Natural killer cell (primary cell): ENCODE measurements around the gene MRPS34. TPM values are rescaled to one million over a fixed set of nuclear protein-coding genes. Genes with fewer than 3 reads are reported as not detected.

Experiments
- ATAC-seq, 3 donors: fragments of 150-1000 bp in 2 of 3; fragments of 200-7000 bp in 1 of 3; cut with Tn5 transposase; 1 replicate in 1 of 3; 2 replicates in 2 of 3; pipeline ENCODE4 v1.10.0; 2021; ENCODE audit warnings: mild to moderate bottlenecking in 2 of 3, moderate library complexity in 2 of 3
- DNase-seq, 2 donors: peaks; one replicate each; pipeline versions ENCODE4 v3.0.0 to v3.0.0-alpha.2; 2013 to 2021; ENCODE audit warnings: mixed read lengths in 1 of 2
- H3K27ac ChIP-seq: one replicate; pipeline ENCODE4 v1.5.1; 2013; ENCODE audit warnings: mild to moderate bottlenecking, low read length
- H3K27me3 ChIP-seq: one replicate; pipeline ENCODE4 v1.6.1; 2013; ENCODE audit warnings: low read length; ENCODE audit not compliant: control insufficient read depth, insufficient read depth
- H3K36me3 ChIP-seq: one replicate; pipeline ENCODE4 v1.6.1; 2013; ENCODE audit warnings: low read length; ENCODE audit not compliant: control insufficient read depth, insufficient read depth
- H3K4me1 ChIP-seq: one replicate; pipeline ENCODE4 v1.6.1; 2013; ENCODE audit warnings: low read length; ENCODE audit not compliant: control insufficient read depth, insufficient read depth
- H3K4me3 ChIP-seq: one replicate; pipeline ENCODE4 v1.5.1; 2013; ENCODE audit warnings: low read length
- H3K9me3 ChIP-seq: one replicate; pipeline ENCODE4 v1.6.1; 2013; ENCODE audit warnings: low read length; ENCODE audit not compliant: control insufficient read depth, insufficient read depth
- H3K27ac Mint-ChIP-seq, 2 donors: one replicate each; pipeline ENCODE4 v1.8.0; 2022; ENCODE audit warnings: mild to moderate bottlenecking in 2 of 2, mixed read lengths in 2 of 2, moderate library complexity in 1 of 2
- H3K27me3 Mint-ChIP-seq, 2 donors: one replicate each; pipeline ENCODE4 v1.8.0; 2022; ENCODE audit warnings: low read depth in 2 of 2, mixed read lengths in 2 of 2
- H3K36me3 Mint-ChIP-seq: one replicate; pipeline ENCODE4 v1.8.0; 2022; ENCODE audit warnings: mixed read lengths
- H3K4me1 Mint-ChIP-seq, 2 donors: one replicate each; pipeline ENCODE4 v1.8.0; 2022; ENCODE audit warnings: mixed read lengths in 2 of 2
- H3K4me3 Mint-ChIP-seq: one replicate; pipeline ENCODE4 v1.8.0; 2022; ENCODE audit warnings: mild to moderate bottlenecking, moderate library complexity, mixed read lengths
- H3K9me3 Mint-ChIP-seq, 2 donors: one replicate each; pipeline ENCODE4 v1.8.0; 2022; ENCODE audit warnings: mixed read lengths in 2 of 2
- WGBS: methylation state at CpG from one replicate; pipeline ENCODE4 v1.1.7; 2013; ENCODE audit warnings: missing lambda C conversion rate; ENCODE audit not compliant: insufficient coverage; 5-methylcytosine and 5-hydroxymethylcytosine counted together
- intact Hi-C: fragments of 100-400 bp; cut with micrococcal nuclease; formaldehyde crosslinking; loops from one replicate; pipeline ENCODE4 v1.14.2; 2022
- total RNA-seq, 4 donors: library from RNA; stranded (reverse); fragments of 120-200 nt in 1 of 4; gene quantifications; one replicate each; pipeline versions ENCODE4 v1.2.3 to v1.2.4, GENCODE V29; 2013 to 2022
- TF ChIP-seq, protein P1 (sequence below): fragments of 200-600 bp; IDR thresholded peaks from one replicate; pipeline ENCODE4 v1.8.0; 2022; ENCODE audit warnings: antibody characterized with exemption

The MRPS34 gene
- total RNA-seq, 3 donors from 2014 or later (not counting 1 experiment from before 2014, with no cell fraction given) = 26.5 to 42.0 (median 41.4) TPM

DNA sequence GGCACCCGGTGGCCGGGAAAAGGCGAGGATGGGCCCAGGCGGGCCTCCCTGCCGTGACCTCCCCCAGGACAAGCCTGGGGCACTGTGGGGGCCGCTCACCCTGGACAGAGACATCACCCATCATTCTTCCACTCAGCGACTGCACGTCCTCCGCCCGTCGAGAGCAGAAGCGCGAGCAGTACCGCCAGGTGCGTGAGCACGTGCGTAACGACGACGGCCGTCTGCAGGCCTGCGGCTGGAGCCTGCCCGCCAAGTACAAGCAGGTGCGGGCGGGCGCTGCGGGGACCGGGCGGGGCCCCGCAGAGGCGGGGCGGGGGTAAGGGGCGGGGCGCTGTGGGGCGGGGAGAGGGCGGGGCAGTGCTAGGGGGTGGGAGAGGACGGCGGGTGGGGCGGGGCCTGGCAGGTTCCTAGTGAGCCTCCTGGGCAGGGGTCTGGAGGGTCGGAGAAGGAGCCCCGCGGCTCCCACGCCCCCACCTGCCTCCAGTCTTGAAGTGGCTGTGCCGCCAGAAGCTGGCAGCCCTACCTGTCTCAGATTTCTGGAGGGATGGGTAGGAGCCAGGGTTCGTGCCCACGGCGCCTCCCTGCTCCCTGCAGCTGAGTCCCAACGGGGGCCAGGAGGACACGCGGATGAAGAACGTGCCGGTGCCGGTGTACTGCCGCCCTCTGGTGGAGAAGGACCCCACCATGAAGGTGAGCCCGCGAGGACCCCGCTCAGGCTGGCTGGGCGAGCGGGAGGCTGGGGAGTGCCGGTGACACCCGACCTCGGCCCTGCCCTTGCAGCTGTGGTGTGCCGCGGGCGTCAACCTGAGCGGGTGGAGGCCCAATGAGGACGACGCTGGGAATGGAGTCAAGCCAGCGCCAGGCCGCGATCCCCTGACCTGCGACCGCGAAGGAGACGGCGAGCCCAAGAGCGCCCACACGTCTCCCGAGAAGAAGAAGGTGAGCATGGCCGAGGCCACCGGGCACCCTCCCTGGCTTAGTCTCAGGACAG is 9.1 kb downstream of the MRPS34 start:
- Histone ChIP-seq H3K27ac (no peak overlapping the region), H3K36me3 (peaks cover 65% of the 10 kb centered on the region), H3K4me1 (peaks cover 5% of the 10 kb centered on the region), H3K27me3 (no peaks in the 10 kb centered on the region), H3K9me3 (no peaks in the 10 kb centered on the region), H3K4me3 (no peak overlapping the region)
- Mint-ChIP-seq H3K27ac (no peak overlapping the region), H3K27me3 (no peaks in the 10 kb centered on the region), H3K36me3 (peaks cover 7% of the 10 kb centered on the region), H3K9me3 (no peaks in the 10 kb centered on the region), H3K4me1 (no peaks in the 10 kb centered on the region), H3K4me3 (no peak overlapping the region)
- DNase-seq (no peak), ATAC-seq (no peak)
- intact Hi-C loops = no loop called here
- WGBS = 94% methylated on average over 69 of the region's 81 CpGs
- TF ChIP-seq, protein P1, sequence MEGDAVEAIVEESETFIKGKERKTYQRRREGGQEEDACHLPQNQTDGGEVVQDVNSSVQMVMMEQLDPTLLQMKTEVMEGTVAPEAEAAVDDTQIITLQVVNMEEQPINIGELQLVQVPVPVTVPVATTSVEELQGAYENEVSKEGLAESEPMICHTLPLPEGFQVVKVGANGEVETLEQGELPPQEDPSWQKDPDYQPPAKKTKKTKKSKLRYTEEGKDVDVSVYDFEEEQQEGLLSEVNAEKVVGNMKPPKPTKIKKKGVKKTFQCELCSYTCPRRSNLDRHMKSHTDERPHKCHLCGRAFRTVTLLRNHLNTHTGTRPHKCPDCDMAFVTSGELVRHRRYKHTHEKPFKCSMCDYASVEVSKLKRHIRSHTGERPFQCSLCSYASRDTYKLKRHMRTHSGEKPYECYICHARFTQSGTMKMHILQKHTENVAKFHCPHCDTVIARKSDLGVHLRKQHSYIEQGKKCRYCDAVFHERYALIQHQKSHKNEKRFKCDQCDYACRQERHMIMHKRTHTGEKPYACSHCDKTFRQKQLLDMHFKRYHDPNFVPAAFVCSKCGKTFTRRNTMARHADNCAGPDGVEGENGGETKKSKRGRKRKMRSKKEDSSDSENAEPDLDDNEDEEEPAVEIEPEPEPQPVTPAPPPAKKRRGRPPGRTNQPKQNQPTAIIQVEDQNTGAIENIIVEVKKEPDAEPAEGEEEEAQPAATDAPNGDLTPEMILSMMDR = no peak

DNA sequence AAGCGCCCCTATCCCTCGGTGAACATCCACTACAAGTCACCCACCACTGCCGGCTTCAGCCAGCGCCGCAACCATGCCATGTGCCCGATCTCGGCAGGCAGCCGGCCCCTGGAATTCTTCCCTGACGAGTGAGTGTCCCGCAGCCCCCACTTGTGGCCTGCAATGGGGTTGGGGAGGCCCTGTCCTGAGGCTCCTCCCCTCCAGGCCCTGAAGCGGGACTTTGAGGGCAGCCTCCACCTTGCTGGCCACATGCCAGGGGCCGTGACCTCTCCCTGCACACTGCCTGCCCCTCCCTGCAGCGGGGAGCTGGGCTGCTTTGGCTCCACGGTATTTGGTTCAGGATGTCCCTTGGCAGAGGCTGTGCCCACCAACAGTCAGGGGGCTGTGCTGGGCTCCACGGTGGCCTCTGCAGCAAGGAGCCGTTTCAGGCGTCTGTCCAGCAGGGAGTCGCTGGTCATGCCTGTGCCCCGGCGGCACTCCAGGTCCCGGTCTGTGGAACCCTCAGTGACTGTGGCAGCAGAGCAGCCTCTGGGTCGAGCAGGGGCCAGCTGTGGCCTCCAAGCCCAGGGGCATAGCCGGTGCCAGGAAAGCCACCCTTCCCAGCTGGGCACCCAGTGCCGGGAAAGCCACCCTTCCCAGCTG is 9.9 kb downstream of the MRPS34 start:
- Histone ChIP-seq H3K9me3 (no peaks in the 10 kb centered on the region), H3K4me3 (no peak overlapping the region), H3K27ac (no peak overlapping the region), H3K4me1 (peaks cover 5% of the 10 kb centered on the region), H3K36me3 (peaks cover 60% of the 10 kb centered on the region), H3K27me3 (no peaks in the 10 kb centered on the region)
- no peaks in the 10 kb centered on the region for H3K9me3 Mint-ChIP-seq
- H3K27me3 Mint-ChIP-seq = no peaks in the 10 kb centered on the region
- no peak overlapping the region for H3K4me3 Mint-ChIP-seq
- no peak overlapping the region for H3K27ac Mint-ChIP-seq
- intact Hi-C loops = no loop called here
- ATAC-seq = no peak
- TF ChIP-seq, protein P1 = no peak
- no peak for DNase-seq
- H3K36me3 Mint-ChIP-seq = peaks cover 7% of the 10 kb centered on the region
- no peaks in the 10 kb centered on the region for H3K4me1 Mint-ChIP-seq
- WGBS = 96% methylated on average over 24 of the region's 24 CpGs

DNA sequence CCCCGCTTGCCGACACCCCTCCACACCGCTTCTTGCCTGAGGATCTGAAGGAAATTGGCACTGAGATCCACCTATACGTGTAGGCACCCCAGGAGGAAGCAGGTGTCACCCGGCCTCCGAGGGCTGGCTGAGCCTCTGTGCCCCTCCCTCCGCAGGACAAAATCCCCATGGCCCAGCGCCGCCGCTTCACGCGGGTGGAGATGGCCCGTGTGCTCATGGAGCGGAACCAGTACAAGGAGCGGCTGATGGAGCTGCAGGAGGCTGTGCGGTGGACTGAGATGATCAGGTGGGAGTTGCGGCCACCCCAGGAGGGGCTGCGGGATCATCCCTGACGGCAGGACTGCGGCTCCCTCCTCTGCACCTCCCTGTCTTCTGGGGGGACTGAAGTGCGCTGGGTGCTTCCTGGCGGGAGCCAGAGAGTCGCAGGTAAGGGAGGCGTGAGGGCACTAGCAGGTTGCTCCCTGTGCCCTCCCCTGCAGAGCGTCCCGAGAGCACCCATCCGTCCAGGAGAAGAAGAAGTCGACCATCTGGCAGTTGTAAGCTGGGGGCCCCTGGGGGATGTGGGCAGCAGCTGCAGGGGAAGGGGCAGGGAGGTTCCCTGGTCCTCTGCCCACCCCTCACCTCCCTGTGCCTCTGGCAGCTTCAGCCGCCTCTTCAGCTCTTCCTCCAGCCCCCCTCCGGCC is 10.6 kb downstream of the MRPS34 start:
- Mint-ChIP-seq H3K9me3 (no peaks in the 10 kb centered on the region), H3K4me3 (no peak overlapping the region), H3K36me3 (peaks cover 7% of the 10 kb centered on the region), H3K27me3 (no peaks in the 10 kb centered on the region), H3K27ac (no peak overlapping the region), H3K4me1 (no peaks in the 10 kb centered on the region)
- no peak overlapping the region for H3K27ac ChIP-seq
- no peaks in the 10 kb centered on the region for H3K9me3 ChIP-seq
- H3K4me1 ChIP-seq = peaks cover 10% of the 10 kb centered on the region
- intact Hi-C loops = no loop called here
- 94% methylated on average over 30 of the region's 30 CpGs for WGBS
- DNase-seq (no peak), ATAC-seq (no peak)
- TF ChIP-seq, protein P1 = no peak
- H3K4me3 ChIP-seq = no peak overlapping the region
- no peaks in the 10 kb centered on the region for H3K27me3 ChIP-seq
- peaks cover 53% of the 10 kb centered on the region for H3K36me3 ChIP-seq
